ENCODE data around the gene RAPGEF3. TPM values are rescaled to one million over a fixed set of nuclear protein-coding genes. Genes with fewer than 3 reads are reported as not detected.

Gene RAPGEF3
- total RNA-seq, 1 experiment from 2014 or later = 1.1 TPM

GRCh38 chr12:47698631-47699030, 60.0 kb downstream of the RAPGEF3 start:
- DNase-seq (ENCODE audit: low read depth, low spot score) = no peak
- in situ Hi-C loops (cut with HindIII; ENCODE audit: low pct_unique_long_range_greater_than_20kb, low sequenced_read_pairs) = no loop called here

- DNase-seq (ENCODE audit: low read depth, low spot score) = no peak
- in situ Hi-C loops (cut with HindIII; ENCODE audit: low pct_unique_long_range_greater_than_20kb, low sequenced_read_pairs) = no loop called here
Observed at GRCh38 chr12:47698055-47698454, 60.6 kb downstream of the RAPGEF3 start.

GRCh38 chr12:47689215-47689614, 69.5 kb downstream of the RAPGEF3 start:
- in situ Hi-C loops (cut with HindIII; ENCODE audit: low pct_unique_long_range_greater_than_20kb, low sequenced_read_pairs) = no loop called here
- DNase-seq (ENCODE audit: low read depth, low spot score) = no peak

GRCh38 chr12:47687636-47688035, 71.0 kb downstream of the RAPGEF3 start:
- in situ Hi-C loops (cut with HindIII; ENCODE audit: low pct_unique_long_range_greater_than_20kb, low sequenced_read_pairs) = no loop called here
- DNase-seq (ENCODE audit: low read depth, low spot score) = no peak

GRCh38 chr12:47686645-47687240, 71.9 kb downstream of the RAPGEF3 start:
- in situ Hi-C loops (cut with HindIII; ENCODE audit: low pct_unique_long_range_greater_than_20kb, low sequenced_read_pairs) = no loop called here
- peak; percentile 69 for DNase-seq (ENCODE audit: low read depth, low spot score)

Other genes with a start within 250 kb of the RAPGEF3 start
- gene RPAP3, start 52.9 kb downstream of the RAPGEF3 start, total RNA-seq (2014; rRNA removed; shearing (Covaris generic)) = 30.0 and 31.7 TPM in 2 replicates
- gene ENDOU, start 33.4 kb downstream of the RAPGEF3 start, total RNA-seq (2014; rRNA removed; shearing (Covaris generic)) = not detected in 2 replicates
- gene SLC48A1, start 14.4 kb upstream of the RAPGEF3 start, total RNA-seq (2014; rRNA removed; shearing (Covaris generic)) = 12.7 and 12.9 TPM in 2 replicates
- gene HDAC7, start 61.0 kb upstream of the RAPGEF3 start, total RNA-seq (2014; rRNA removed; shearing (Covaris generic)) = 3.0 and 3.6 TPM in 2 replicates
- 1.4 and 1.8 TPM in 2 replicates for gene VDR, start 146.1 kb upstream of the RAPGEF3 start, total RNA-seq (2014; rRNA removed; shearing (Covaris generic))
- 197 and 206 TPM in 2 replicates for gene TMEM106C, start 204.7 kb upstream of the RAPGEF3 start, total RNA-seq (2014; rRNA removed; shearing (Covaris generic))
- 0.03 TPM in 1 of 2 replicates, not detected in the other for gene COL2A1, start 245.6 kb upstream of the RAPGEF3 start, total RNA-seq (2014; rRNA removed; shearing (Covaris generic))

Data from SK-MEL-5 (cell line).